ENCODE measurements around the gene GMCL2. TPM values are rescaled to one million over a fixed set of nuclear protein-coding genes. Genes with fewer than 3 reads are reported as not detected.
"Not testable (repeated sequence)": the region's sequence is repeated elsewhere in the genome, so short reads cannot be mapped to it uniquely, and the experiment has no call there.

Gene GMCL2
- total RNA-seq, 1 donor from 2014 or later: not detected

GRCh38 chr5:178209334-178210072, 22.3 kb upstream of the GMCL2 start:
- intact Hi-C loops (cut with DNase I): no loop called here
- ATAC-seq (no peak), DNase-seq (ENCODE audit: missing footprints) (no peak)

- ATAC-seq (no peak), DNase-seq (ENCODE audit: missing footprints) (no peak)
- intact Hi-C loops (cut with DNase I): no loop called here
Observed at GRCh38 chr5:178208540-178209227, 21.5 kb upstream of the GMCL2 start.

DNA sequence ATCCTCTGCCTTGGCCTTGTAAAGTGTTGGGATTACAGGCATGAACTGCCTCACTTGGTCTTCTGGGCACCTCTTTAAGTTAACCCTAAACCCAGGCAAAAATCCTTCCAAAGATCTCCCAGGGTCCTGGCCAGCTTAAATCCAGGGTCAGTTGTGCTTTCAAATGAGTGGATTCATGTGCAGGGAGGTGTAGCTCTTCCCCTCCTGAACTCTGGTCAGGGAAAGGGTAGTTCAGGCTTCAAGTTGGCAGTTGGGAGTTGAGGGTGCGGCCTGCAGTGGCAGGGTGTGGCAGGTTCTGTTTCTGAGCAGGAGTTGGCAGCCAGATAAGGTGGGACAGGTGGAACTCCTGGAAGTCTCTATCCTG, 20.7 kb upstream of the GMCL2 start:
- intact Hi-C loops (cut with DNase I): loop anchor here (2.0 kb wide), 1 partner anchor 17 kb away; no protein-coding TSS in a partner anchor
- ATAC-seq: no peak
- no peak for DNase-seq (ENCODE audit: missing footprints)

DNA sequence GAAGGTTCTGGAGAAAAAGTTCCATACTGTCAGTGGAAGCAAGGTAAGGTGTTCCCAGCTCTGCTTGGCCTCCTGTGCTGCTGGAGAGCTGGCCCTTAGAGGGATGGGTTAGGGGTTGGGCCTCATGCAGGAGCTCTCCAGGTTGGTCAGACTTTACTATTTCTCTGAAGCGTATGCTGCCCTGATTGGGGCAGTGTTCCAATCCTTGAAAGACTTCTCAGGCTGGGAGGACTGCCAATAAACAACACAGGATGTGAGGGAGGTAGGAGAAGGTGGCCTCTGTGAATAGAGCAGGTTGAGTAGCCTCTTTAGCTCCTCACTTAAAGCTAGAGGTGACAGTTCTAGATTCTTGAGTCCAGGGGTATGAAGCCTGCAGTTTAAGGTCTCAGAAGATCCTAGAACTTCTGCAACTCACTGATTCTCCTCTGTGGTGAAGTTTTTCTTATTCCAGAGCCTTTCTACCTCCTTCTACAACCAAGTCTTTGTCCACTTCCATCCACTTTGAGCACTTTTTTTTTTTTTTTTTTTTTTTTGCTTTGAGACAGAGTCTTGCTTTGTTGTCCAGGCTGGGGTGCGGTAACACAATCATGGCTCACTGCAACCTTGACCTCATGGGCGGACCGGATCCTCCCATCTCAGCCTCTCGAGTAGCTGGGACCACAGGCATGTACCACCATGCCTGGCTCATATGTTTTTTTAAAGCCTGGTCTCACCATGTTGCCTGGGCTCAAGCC, 20.2 kb upstream of the GMCL2 start:
- intact Hi-C loops (cut with DNase I): loop anchor here (2.0 kb wide), 1 partner anchor 17 kb away; no protein-coding TSS in a partner anchor
- DNase-seq (ENCODE audit: missing footprints) (no peak), ATAC-seq (no peak)

DNA sequence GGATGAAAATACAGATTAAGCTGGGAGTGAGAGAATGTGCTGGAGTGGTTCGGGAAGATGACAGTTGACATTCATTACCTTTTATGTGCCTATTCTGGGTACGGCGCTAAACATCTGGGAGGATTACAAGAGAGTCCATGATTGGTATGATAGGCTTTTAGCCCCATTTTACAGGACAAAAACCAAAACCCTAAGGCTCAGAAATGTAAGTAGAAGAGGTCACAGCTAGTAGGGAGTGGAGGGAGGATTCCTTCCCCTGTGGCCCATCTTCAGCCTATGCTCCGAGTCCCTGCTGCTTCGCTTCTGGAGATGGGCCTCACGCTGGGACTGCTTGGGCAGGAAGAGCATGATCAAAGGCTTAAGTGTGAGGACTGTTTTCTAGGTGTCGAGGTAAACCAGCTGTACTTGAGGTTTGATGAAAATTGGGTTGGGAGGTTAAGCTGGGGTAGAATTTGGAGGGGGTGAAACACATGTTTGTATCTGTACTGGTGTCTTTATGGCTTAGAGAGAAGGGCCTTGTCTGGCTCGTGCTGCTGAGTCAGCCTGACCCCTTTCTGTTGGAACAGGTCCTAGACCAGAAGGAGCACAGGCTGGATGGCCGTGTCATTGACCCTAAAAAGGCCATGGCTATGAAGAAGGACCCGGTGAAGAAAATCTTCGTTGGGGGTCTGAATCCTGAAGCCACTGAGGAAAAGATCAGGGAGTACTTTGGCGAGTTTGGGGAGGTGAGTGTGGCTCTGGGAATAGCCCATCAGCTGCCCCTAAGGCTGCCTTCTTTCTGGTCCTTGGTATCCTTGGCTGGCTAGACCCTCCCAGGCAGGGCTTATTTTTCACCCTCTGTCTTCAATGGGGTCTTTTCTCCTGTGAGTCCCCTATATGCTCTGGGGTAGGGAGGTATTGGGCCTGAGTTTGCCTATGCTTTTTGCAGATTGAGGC, 19.3 kb upstream of the GMCL2 start:
- no peak for DNase-seq (ENCODE audit: missing footprints)
- intact Hi-C loops (cut with DNase I): loop anchor here (2.0 kb wide), 1 partner anchor 18 kb away; no protein-coding TSS in a partner anchor
- no peak for ATAC-seq

DNA sequence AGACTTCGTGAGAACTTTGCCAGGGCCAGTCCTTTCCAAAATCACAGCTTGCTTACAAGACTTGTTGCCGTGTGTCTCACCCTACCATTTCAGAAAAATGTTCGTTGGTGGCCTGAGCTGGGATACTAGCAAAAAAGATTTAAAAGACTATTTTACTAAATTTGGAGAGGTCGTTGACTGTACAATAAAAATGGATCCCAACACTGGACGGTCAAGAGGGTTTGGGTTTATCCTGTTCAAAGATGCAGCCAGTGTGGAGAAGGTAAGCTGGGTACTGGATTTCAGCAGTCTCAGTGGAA, 18.5 kb upstream of the GMCL2 start:
- no peak for ATAC-seq
- intact Hi-C loops (cut with DNase I): loop anchor here (2.0 kb wide), 1 partner anchor 19 kb away; no protein-coding TSS in a partner anchor
- no peak for DNase-seq (ENCODE audit: missing footprints)

DNA sequence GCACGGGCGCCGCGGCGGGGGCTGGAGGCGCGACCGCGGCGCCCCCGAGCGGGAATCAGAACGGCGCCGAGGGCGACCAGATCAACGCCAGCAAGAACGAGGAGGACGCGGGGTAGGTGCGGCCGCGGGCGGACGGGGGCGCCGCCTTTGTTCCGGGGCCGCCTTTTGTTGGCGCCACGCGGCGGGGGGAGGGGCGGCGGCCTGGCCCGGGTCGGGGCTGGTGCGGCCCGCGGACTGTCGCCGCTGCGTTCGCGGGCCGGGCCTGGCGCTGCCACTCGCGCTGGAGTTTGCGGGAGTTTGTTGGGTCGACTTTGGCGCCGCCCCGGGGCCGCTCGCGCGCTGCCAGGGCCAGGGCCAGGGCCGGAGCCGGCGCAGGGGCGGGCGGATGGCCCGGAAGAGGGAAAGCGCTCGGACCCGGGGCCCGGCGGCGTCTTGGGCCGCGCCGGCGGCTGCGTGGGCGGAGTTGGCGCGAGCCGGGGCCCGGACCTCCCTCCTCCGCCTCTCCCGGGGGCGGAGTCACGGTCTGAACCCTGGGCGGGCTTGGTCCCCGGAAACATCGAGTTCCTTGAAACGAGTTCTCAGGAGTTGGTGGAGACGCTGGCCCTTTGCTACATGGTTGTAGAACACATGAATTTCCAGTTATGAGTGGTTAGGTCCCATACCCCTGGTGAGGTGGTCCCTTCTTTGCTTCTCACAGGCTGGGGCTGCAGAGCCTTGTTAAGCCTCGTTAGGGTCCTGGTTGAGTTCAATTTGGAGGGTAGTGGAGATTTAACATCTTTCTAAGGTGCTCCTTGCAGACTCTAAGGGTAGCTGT, 18.0 kb upstream of the GMCL2 start:
- intact Hi-C loops (cut with DNase I): no loop called here
- peak; percentile 92 for DNase-seq (ENCODE audit: missing footprints)
- ATAC-seq: peak; percentile 68

DNA sequence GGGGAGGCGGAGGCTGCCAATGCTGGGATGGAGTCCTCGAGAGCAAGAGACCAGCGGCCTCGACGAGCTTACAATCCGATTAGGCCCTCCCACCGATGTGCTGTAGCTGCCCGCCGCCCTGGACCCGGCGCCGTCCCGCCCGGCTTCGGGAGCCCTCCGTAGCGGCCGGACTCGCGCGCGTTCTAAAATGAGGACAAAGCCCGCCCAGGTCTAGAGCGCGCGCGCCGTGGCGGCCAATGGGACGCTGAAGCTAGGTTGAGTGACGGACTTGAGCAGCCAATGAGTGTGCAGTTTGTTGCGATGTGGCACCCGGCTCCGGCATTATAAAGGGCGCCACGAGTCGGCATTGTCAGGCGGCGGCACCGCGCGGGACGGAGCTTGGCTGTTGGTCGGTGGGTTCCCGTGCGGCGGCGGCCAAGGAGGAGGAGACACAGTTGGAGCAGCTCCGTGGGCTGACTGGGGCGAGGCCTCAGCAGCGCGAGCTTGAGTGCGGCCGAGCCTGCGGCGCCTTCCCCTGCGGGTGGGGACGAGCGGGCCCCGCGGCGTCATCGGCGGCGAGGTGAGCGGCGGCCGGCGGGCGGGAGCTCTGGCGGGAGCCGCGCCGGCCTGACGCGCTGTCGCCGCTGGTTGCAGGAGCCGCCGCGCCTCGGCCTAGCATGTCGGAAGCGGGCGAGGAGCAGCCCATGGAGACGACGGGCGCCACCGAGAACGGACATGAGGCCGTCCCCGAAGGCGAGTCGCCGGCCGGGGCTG, 17.2 kb upstream of the GMCL2 start, which contains the start of gene HNRNPAB:
TSS of gene HNRNPAB (plus strand) at position 352 of the 753 bp plus-strand sequence. CDS start at position 657, 305 bp downstream.
- DNase-seq (ENCODE audit: missing footprints) (peak; percentile 96), ATAC-seq (peak; percentile 95)
- intact Hi-C loops (cut with DNase I): no loop called here

- intact Hi-C loops (cut with DNase I): no loop called here
- ATAC-seq (peak; percentile 0), DNase-seq (ENCODE audit: missing footprints) (no peak)
Observed at GRCh38 chr5:178203670-178204181, 16.6 kb upstream of the GMCL2 start.

GRCh38 chr5:178202541-178202940, 15.4 kb upstream of the GMCL2 start:
- ATAC-seq (no peak), DNase-seq (ENCODE audit: missing footprints) (no peak)
- intact Hi-C loops (cut with DNase I): no loop called here

DNA sequence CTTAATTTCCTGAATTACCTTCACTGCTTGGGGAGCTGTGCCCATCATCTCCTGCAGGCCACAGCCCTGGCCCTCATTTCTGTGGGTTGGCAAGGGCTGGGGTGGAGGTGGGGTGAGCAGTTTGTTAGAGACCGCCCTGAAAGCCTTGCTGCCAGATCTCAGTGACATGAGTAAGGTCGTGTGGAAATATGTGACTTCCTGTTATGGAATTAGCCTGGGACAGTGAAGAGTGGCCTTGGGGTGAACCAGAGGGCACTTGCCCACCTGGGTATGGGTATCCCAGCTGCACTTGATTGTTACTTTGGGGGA, 14.7 kb upstream of the GMCL2 start:
- intact Hi-C loops (cut with DNase I): no loop called here
- no peak for DNase-seq (ENCODE audit: missing footprints)
- no peak for ATAC-seq

GRCh38 chr5:178201221-178201926, 14.2 kb upstream of the GMCL2 start:
- DNase-seq (ENCODE audit: missing footprints) (no peak), ATAC-seq (no peak)
- intact Hi-C loops (cut with DNase I): no loop called here

DNA sequence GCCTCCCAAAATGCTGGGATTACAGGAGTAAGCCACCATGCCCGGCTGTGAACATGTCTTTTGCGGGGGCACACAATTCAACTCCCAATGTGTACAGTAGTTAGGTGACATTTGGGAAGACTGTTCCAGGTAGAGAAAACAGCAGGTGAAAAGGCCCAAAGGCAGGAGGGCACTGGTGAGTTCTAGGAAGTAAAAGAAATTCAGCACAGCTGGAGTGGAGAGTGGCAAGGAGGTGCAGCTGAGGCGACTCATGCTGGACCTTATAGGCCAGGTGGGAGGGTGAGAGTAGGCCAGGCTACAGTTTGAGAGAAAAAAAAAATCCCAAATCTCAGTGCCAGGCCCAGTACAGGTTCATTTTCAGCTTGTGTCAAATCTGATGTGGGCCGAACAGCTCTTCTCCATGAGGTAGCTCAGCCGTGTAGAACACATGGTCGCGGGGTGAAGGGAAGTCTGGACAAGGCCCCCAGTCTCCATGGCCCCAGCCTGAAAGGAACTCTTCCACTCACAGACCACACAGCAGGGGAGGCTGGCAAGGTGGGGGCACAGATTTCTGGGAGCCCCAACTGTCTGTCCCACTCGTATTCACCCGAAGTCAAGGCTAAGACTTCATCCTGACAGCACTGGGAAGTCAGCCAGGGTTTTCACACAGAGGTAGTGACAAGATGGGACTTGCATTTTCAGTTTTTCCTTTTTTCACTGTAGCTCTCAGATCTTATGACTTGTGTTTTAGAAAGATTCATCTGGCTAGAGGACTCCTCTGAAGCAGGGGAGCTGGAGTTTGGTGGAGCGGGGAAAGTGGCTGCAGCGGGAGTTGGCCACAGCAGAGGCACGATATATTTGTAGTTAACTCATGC, 12.6 kb upstream of the GMCL2 start:
- ATAC-seq: no peak
- no peak for DNase-seq (ENCODE audit: missing footprints)
- intact Hi-C loops (cut with DNase I): no loop called here

DNA sequence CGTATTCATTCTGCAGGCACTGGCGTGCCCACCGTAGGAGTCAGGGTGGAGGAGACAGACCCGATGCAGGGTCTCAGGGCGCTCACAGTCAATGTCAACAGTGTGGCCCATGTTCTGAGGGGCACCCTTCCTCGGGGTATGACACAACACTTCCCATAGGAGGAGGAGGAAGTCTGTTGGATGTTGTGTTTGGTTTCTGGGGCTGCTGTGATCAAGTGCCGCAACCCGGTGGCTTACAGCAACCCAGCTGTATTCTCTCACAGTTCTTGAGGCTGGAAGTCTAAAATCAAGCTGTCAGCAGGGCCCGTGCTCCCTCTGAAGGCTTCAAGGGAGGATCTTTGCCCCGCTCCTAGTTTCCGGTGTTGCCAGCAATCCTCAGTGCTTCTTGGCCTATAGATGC, 11.5 kb upstream of the GMCL2 start:
- DNase-seq (ENCODE audit: missing footprints) (no peak), ATAC-seq (no peak)
- intact Hi-C loops (cut with DNase I): no loop called here

- intact Hi-C loops (cut with DNase I); ATAC-seq; DNase-seq (ENCODE audit: missing footprints): not testable (repeated sequence)
Observed at GRCh38 chr5:178198151-178198550, 11.0 kb upstream of the GMCL2 start.

DNA sequence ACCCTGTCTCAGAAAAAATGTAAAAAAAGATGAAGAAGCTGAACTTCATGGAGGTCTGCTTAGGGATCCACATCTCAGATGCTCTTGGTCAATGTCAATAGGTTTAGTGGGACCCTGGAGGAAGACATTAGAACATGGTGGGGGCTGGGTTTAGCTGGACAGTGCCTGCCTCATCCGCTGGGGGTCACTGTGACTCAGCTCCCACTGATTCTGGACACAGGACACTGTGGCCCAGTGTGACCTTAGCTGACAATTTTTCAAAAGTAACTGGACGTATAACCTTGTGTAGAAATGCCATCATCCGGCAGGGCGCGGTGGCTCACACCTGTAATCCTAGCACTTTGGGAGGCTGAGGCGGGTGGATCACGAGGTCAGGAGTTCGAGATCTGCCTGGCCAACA, 9.8 kb upstream of the GMCL2 start:
- intact Hi-C loops (cut with DNase I): no loop called here
- peak; percentile 36 for ATAC-seq
- no peak for DNase-seq (ENCODE audit: missing footprints)

Measured in Right ventricle myocardium inferior (tissue), 1 donor.